ENCODE measurements around the gene APOBEC3H.
"Not testable (repeated sequence)": the region's sequence is repeated elsewhere in the genome, so short reads cannot be mapped to it uniquely, and the experiment has no call there.

The APOBEC3H gene

GRCh38 chr22:39097098-39098020 is at the start of gene APOBEC3H:
Gene APOBEC3H, plus strand, starts transcription at chr22:39097244. Its CDS starts 3,035 bp downstream, at chr22:39100279.
- in situ Hi-C loops (cut with MboI; ENCODE audit: low pct_unique_long_range_greater_than_20kb, low sequenced_read_pairs, unreplicated experiment), result no loop called here
- DNase-seq (ENCODE audit: low spot score), result no peak
- TF ChIP-seq CTCF (IDR thresholded peaks at IDR 0.05; ENCODE audit: extremely low read depth, insufficient read depth, missing control alignments), result no peak

GRCh38 chr22:39049486-39049885 is 47.6 kb upstream of the APOBEC3H start:
- DNase-seq (ENCODE audit: low spot score); in situ Hi-C loops (cut with MboI; ENCODE audit: low pct_unique_long_range_greater_than_20kb, low sequenced_read_pairs, unreplicated experiment): not testable (repeated sequence)

- in situ Hi-C loops (cut with MboI; ENCODE audit: low pct_unique_long_range_greater_than_20kb, low sequenced_read_pairs, unreplicated experiment); DNase-seq (ENCODE audit: low spot score): not testable (repeated sequence)
These were observed 45.1 kb upstream of the APOBEC3H start for GRCh38 chr22:39051844-39052495.

- TF ChIP-seq CTCF (IDR thresholded peaks at IDR 0.05; ENCODE audit: extremely low read depth, insufficient read depth, missing control alignments), result no peak
- in situ Hi-C loops (cut with MboI; ENCODE audit: low pct_unique_long_range_greater_than_20kb, low sequenced_read_pairs, unreplicated experiment), result no loop called here
- no peak for DNase-seq (ENCODE audit: low spot score)
These were observed 41.4 kb upstream of the APOBEC3H start for GRCh38 chr22:39055658-39056057.

- DNase-seq (ENCODE audit: low spot score); in situ Hi-C loops (cut with MboI; ENCODE audit: low pct_unique_long_range_greater_than_20kb, low sequenced_read_pairs, unreplicated experiment): not testable (repeated sequence)
These were observed 35.8 kb upstream of the APOBEC3H start for GRCh38 chr22:39061290-39061689.

GRCh38 chr22:39061951-39062350 is 35.1 kb upstream of the APOBEC3H start:
- in situ Hi-C loops (cut with MboI; ENCODE audit: low pct_unique_long_range_greater_than_20kb, low sequenced_read_pairs, unreplicated experiment); DNase-seq (ENCODE audit: low spot score): not testable (repeated sequence)

GRCh38 chr22:39063904-39064303 is 33.1 kb upstream of the APOBEC3H start:
- in situ Hi-C loops (cut with MboI; ENCODE audit: low pct_unique_long_range_greater_than_20kb, low sequenced_read_pairs, unreplicated experiment); DNase-seq (ENCODE audit: low spot score): not testable (repeated sequence)

- in situ Hi-C loops (cut with MboI; ENCODE audit: low pct_unique_long_range_greater_than_20kb, low sequenced_read_pairs, unreplicated experiment); DNase-seq (ENCODE audit: low spot score): not testable (repeated sequence)
These were observed 30.4 kb upstream of the APOBEC3H start for GRCh38 chr22:39066442-39067276.

- in situ Hi-C loops (cut with MboI; ENCODE audit: low pct_unique_long_range_greater_than_20kb, low sequenced_read_pairs, unreplicated experiment), result no loop called here
- TF ChIP-seq CTCF (IDR thresholded peaks at IDR 0.05; ENCODE audit: extremely low read depth, insufficient read depth, missing control alignments), result peak; percentile 45
- no peak for DNase-seq (ENCODE audit: low spot score)
These were observed 28.8 kb upstream of the APOBEC3H start for GRCh38 chr22:39068033-39068785.

Data from GM13977 (cell line).